Pulmonary artery endothelial cell (primary cell): ENCODE measurements around the gene P2RY8. TPM values are rescaled to one million over a fixed set of nuclear protein-coding genes. Genes with fewer than 3 reads are reported as not detected.
"Not testable (repeated sequence)": the region's sequence is repeated elsewhere in the genome, so short reads cannot be mapped to it uniquely, and the experiment has no call there.

Source experiments
- DNase-seq: peaks from one replicate; pipeline ENCODE4 v3.0.0-alpha.2; 2011; ENCODE audit warnings: low read depth, low spot score
- total RNA-seq: library from RNA; depleted of rRNA; stranded (reverse); fragments of >200 nt; gene quantifications from 2 replicates; pipeline ENCODE4 v1.2.3, GENCODE V29; 2014

The P2RY8 gene
- total RNA-seq, 1 donor from 2014 or later: not detected

DNA sequence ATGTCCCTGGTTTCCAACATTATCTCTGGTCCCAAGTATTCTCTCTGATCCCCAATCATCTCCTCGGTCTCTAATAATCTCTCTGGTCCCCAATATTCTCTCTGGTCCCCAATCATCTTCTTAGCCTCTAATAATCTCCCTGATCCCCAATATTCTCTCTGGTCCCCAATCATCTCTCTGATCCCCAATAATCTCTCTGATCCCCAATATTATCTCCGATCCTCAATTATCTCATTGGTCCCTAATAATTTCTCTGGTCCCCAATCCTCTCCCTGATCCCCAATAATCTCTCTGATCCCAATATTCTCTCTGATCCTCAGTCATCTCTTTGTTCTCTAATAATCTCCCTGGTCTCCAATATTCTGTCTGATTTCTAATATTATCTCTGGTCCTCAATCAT, 16.6 kb downstream of the P2RY8 start:
- no peak for DNase-seq

GRCh38 chrX:1519022-1519497, 17.9 kb downstream of the P2RY8 start:
- no peak for DNase-seq

- no peak for DNase-seq
Measured at GRCh38 chrX:1518512-1518911, 18.5 kb downstream of the P2RY8 start.

DNA sequence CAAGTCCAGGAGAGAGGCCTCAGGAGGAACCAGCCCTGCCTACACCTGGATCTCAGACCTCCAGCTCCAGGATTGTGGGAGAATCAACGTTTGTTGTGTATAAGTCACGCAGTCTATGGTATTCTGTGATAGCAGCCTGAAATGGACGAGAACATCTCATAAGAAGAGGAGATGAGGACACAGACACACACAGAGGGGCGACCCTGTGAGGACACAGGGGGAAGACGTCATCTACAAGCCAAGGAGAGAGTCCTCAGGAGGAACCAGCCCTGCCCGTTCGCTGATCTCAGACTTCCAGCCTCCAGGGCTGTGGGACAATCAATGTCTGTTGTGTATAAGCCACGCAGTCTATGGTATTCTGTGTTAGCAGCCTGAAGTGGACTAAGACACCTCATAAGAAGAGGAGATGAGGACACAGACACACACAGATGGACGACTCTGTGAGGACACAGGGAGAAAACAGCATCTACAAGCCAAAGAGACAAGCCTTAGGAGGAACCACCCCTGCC, 20.3 kb downstream of the P2RY8 start:
- no peak for DNase-seq

DNA sequence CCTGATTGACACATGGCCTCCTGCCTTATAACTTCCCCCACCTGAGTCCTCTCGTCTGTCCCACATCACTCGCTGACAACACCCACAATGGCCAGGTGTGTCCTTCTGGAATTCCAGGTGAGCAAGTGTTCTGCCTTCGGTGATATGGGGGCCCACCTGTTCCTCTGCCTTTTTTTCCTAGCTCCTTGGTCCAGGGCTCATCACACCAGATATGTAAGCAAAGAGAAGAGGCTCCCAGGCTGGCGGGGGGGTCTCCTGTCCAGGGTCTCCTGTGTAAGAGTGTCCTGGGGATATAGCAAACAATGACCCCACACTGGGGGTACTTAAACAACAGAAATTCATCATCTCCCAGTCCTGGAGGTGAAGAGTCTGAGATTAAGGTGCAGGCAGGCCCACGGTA, 25.2 kb downstream of the P2RY8 start:
- no peak for DNase-seq

- DNase-seq: no peak
Measured at GRCh38 chrX:1511150-1511549, 25.8 kb downstream of the P2RY8 start.

DNA sequence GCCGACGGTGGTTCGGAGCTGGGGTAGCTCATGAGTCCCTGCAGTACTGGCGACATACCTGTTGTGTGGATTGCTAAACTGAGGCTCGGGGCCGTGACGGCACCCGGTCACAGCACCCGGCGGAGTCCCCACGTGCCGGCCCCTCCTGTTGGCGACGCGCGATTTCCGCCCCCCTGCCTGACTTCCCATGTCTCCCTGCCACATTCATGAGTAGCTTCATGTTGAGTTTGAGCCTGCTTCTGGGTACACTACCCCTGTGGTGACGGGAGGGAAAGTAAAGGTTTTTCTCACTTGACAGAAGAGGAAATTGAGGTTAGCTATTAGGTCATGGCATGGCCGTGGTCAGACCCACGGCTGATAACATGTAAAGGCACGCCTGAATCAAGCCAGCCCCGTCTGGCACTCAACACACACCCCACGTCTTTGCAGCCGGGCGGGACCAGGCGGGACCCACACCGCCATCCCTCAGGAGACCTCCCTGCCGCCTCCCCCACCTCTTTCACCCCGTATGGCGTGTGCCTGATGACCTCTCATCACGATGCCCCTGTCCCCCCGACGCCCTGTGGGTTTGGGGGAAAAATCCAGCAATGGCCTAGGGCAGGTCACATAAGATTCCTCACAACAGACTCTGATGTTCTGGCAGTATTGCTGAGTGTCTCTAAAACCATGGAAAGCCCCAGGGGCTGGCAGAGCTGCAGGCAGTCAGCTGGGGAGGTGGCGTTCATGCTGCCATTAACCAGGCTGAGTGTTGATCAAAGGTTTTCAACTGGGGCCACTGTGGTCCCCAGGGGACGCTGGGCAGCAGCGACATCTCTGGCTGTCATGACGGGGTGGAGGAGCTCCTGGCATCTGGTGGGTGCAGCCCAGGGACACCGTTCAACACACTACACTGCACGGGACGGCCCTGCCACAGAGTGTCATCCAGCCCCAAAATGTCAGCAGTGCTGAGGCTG, 29.2 kb downstream of the P2RY8 start:
- DNase-seq: no peak

GRCh38 chrX:1506916-1507315, 30.1 kb downstream of the P2RY8 start:
- DNase-seq: no peak

DNA sequence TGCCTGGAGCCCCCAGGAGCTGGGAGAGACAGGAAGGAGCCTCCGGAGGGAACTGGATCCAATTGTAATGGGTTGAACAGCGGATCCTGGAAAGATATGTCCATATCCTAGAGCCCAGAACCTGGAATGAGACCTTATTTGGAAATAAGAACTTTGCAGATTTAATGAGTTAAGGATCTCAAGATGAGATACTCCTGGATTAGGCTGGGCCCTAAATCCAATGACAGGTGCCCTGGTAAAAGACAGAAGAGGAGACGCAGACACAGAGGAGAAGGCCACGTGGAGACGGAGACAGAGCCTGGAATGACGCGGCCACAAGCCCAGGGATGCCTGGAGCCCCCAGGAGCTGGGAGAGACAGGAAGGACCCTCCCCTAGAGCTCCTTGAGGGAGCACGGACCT, 34.1 kb downstream of the P2RY8 start:
- no peak for DNase-seq

DNA sequence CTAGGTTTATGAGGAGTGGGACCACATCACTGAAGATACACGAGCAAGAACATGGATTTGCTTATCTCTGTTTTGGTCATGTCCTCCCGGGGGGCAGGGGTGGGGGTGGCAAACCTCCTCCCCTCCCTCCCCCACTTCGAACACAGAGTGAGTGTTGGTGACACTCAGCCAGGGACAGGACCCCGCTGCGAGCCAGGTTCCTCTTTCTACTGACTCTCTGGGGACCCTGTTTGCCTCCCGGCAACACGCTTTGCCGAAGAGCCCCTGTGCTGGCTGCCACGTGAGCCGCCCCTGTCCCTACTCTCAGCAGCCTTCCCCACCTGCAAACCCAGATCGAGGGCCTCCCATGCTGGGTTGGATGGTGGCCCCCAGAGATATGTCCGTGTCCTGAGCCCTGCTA, 34.7 kb downstream of the P2RY8 start:
- DNase-seq: no peak

- no peak for DNase-seq
Measured at GRCh38 chrX:1500701-1501624, 36.0 kb downstream of the P2RY8 start.

GRCh38 chrX:1496076-1496475, 40.9 kb downstream of the P2RY8 start:
- no peak for DNase-seq

DNA sequence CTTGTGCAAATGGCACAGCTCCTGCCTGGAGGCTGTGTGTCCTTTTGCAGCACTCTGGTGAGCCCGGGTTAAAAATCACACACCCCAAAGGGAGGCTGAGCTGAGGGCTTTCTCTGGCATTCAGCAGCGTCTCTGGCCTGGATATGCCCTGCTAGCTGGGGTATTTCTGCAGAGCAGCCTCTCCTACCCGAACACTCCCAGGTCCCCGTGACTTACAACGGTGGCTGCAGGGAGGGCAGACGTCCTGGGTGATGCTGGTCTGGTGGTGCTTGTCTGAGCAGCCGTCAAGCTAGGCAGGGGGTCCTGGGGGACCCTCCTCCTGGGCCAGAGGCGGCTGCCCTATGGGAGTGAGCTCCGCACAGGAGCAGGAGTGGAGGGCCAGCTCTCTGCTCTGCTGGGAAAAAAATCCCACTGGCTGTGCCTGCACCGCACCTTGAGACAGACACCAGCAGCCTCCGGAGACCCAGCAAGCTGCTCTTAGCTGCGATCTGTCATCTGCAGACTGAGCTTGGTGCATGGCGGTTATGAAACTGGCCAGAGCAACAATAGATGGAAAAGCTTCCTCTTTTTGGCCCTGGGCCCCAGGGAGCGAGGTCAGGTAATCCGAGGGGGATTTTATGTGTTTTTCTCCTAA, 43.0 kb downstream of the P2RY8 start:
- no peak for DNase-seq

DNA sequence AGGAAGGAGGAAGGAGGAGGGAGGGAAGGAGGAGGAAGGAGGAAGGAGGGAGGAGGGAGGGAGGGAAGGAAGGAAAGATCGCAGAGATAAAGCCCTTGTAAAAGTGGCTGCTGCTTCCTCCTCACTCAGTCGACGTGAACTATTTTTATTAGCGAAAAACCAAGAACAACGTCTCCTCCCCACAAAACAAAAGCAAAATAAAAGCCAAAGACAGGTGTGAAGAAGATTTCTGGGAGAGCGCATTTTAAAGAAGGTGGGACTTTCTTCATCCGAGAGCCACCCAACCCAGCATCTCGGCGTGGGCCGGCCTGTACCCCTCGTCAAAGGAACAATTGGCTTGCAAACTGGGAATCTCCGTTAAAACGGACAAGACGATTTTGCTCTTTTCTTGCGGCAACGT, 43.6 kb downstream of the P2RY8 start:
- no peak for DNase-seq

DNA sequence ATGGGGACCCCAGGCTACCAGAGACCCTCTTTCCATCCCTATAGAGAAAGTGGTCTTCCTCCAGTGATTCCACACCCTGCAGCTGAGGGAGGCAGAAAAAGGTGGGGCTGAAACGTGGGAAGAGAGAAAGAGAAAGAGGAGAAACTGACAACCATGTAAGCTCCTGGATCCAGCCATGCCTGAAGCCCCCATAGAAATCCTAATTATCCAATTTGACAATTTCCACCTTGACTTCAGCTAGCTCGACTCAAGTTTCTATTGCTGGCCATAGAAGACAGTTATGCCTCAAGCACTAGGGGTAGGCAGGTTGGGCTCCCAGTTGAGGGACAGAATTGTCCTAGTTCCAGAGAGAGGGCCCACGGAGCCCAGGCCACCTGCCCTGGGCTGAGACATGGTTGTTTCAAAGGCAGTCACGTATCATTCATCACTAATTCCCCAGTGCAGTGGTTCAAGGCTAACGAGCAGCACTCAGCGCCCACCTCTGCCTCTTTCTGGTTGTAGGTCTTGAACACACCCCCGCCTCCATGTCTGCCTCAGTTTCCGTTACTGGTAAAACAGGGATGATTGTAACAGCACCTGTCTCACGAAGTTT, 44.5 kb downstream of the P2RY8 start:
- no peak for DNase-seq

DNA sequence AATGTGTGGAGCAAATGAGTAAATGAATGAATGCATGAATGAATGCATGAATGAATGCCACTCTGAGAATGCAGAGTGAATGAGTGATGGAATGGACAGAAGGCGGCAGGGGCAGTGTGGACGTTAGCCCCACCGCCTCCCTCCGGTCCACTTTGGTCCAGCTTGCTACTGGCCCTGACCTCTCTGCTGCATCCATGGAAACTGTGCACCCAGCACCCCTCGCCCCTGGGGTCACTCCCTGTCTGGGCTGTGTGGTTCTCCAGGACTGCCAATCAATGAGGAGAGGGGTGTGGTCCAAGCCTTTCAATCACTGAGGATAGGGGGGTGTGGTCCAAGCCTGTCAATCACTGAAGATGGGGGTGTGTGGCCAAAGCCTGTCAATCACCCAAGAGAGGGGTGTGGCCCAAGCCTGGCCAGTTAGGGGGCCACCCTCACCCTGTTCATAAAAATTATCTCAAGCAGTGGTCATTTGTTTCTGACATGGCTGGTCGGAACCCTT, 45.1 kb downstream of the P2RY8 start:
- no peak for DNase-seq

GRCh38 chrX:1491248-1491647, 45.7 kb downstream of the P2RY8 start:
- not testable (repeated sequence) for DNase-seq

GRCh38 chrX:1490723-1491122, 46.3 kb downstream of the P2RY8 start:
- not testable (repeated sequence) for DNase-seq

- DNase-seq: not testable (repeated sequence)
Measured at GRCh38 chrX:1489354-1489753, 47.6 kb downstream of the P2RY8 start.

DNA sequence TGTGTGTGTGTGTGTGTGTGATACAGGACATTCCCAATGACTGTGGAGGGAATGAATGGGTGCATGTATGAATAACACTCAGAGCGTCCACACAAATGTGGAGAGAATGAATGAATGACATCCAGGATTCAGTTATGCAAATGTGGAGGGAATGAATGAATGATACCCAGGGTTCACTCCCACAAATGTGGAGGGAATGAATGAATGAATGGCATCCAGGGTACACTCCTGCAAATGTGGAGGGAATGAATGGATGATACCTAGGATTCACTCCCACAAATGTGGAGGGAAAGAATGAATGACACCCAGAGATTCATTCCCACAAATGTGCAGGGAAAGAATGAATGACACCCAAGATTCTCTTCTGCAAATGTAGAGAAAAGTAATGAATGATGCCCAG, 48.2 kb downstream of the P2RY8 start:
- no peak for DNase-seq

DNA sequence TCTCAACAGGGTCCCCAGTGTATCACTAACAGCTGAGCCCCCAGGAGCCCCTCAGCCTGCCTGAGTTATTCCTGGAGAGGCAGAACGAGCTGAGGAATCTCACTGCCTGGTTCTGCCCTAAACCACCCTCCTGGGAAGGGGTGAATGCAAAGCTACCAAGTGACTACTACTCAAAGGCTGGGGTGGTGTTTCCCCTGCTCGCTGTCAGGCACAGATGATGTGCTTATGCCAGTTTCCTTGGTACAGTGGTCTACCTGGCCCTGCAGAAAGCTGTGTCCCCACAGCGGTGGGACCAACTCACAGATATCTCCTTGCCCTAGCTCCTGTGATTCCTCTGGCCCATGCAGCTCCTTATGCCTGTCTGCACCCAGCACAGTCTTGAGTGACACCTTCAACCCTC, 48.8 kb downstream of the P2RY8 start:
- no peak for DNase-seq
